HAP-1 (cell line): Measurements from ENCODE around the gene TFAM.
"Not testable (repeated sequence)": the region's sequence is repeated elsewhere in the genome, so short reads cannot be mapped to it uniquely, and the experiment has no call there.

Source experiments
- DNase-seq, 2 experiments: peaks; one replicate each; pipeline ENCODE4 v3.0.0-alpha.2; 2016 to 2020; ENCODE audit warnings: low spot score in 2 of 2
- H3K27me3 ChIP-seq: fragments of 250-450 bp; sonication (Bioruptor Pico); 2 replicates; pipeline ENCODE4 v1.5.1; 2020; ENCODE audit warnings: low read depth, mild to moderate bottlenecking, moderate library complexity
- H3K36me3 ChIP-seq: fragments of 250-450 bp; sonication (Bioruptor Pico); replicated peaks from 2 replicates; pipeline ENCODE4 v1.5.1; 2020; ENCODE audit warnings: mild to moderate bottlenecking
- H3K4me1 ChIP-seq: fragments of 250-450 bp; sonication (Bioruptor Pico); 2 replicates; pipeline ENCODE4 v1.5.1; 2020; ENCODE audit warnings: mild to moderate bottlenecking
- H3K4me3 ChIP-seq: fragments of 250-450 bp; sonication (Bioruptor Pico); 2 replicates; pipeline ENCODE4 v1.5.1; 2020; ENCODE audit warnings: mild to moderate bottlenecking, moderate library complexity
- H3K9me3 ChIP-seq: fragments of 250-450 bp; sonication (Bioruptor Pico); 2 replicates; pipeline ENCODE4 v1.5.1; 2020; ENCODE audit warnings: mild to moderate bottlenecking, moderate library complexity
- in situ Hi-C: fragments of 300-500 bp; cut with MboI; formaldehyde crosslinking; loops from 3 replicates; pipeline ENCODE4 v1.14.3; 2020; ENCODE audit warnings: low sequenced_read_pairs, inconsistent platforms, mixed read lengths

TFAM gene

DNA sequence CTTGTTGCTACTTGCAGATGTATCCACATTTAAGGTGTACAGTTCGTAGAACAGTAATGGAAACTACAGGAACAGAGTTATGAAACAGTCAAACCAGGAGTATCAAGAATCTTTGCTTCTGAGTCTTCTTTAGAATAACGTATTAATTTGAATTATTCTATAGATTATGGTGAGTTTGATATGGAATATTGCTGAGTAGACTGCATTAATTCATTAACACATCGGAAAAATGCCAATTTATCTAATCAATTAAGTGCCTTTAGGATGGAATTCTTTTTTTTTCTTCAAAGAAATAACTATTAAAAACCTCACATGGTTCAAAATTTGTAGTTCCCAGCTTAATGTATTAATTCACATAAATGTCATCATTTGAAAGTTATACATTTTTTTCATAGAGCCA lies 3.8 kb downstream of the TFAM start:
- no peaks in the 10 kb centered on the region for H3K9me3 ChIP-seq
- in situ Hi-C loops, result loop anchor here (10.0 kb wide), 1 partner anchor 84 kb away; no protein-coding TSS in a partner anchor
- peaks cover 70% of the 10 kb centered on the region for H3K36me3 ChIP-seq
- no peaks in the 10 kb centered on the region for H3K27me3 ChIP-seq
- H3K4me1 ChIP-seq, result peaks cover 12% of the 10 kb centered on the region
- DNase-seq, result no peak
- H3K4me3 ChIP-seq, result no peak overlapping the region

GRCh38 chr10:58393317-58393716 lies 8.1 kb downstream of the TFAM start:
- Histone ChIP-seq H3K27me3 (no peaks in the 10 kb centered on the region), H3K4me3 (no peak overlapping the region), H3K4me1 (no peaks in the 10 kb centered on the region; the same call in 1 of the 2 replicates), H3K9me3 (no peaks in the 10 kb centered on the region), H3K36me3 (peaks cover 84% of the 10 kb centered on the region)
- peak; percentile 49 to 75 for DNase-seq
- in situ Hi-C loops, result no loop called here

GRCh38 chr10:58394471-58394870 lies 9.3 kb downstream of the TFAM start:
- Histone ChIP-seq H3K4me1 (no peaks in the 10 kb centered on the region; the same call in 1 of the 2 replicates), H3K36me3 (peaks cover 73% of the 10 kb centered on the region), H3K9me3 (no peaks in the 10 kb centered on the region), H3K27me3 (no peaks in the 10 kb centered on the region), H3K4me3 (no peak overlapping the region)
- DNase-seq, result no peak
- in situ Hi-C loops, result no loop called here

DNA sequence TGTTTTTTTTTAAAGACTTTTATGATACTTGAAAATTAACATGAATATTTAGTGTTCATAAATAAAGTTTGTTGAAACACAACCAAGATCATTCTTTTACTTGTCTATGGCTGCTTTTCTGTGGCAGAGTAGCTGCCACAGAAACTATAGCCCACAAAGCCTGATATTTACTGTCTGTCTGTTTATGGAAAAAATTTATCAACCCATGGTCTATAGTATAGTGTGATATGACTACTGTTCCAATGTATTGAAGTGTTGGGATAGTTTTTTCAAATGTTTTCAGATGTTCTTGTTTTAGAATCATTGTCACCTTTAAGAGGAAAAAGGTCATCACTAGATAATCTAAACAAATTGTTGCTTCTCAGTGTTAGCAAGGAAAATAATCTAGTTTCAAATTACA lies 10.8 kb downstream of the TFAM start:
- Histone ChIP-seq H3K4me3 (no peak overlapping the region), H3K36me3 (peaks cover 57% of the 10 kb centered on the region), H3K9me3 (no peaks in the 10 kb centered on the region), H3K27me3 (no peaks in the 10 kb centered on the region), H3K4me1 (no peaks in the 10 kb centered on the region; the same call in 1 of the 2 replicates)
- in situ Hi-C loops, result no loop called here
- no peak for DNase-seq

DNA sequence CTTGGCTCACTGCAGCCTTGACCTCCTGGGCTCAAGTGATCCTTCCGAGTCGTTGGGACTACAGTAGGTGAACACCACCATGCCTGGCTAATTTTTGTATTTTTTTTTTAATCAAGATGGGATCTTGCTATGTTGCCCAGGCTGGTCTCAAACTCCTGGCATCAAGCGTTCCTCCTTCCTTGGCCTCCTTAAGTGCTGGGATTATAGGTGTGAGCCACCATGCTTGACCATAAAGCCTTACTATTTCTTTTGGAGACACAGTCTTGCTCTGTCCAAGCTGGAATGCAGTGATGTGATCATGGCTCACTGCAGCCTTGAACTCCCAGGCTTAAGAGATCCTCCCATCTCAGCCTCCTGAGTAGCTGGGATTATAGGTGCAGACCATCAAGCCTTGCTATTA lies 12.6 kb downstream of the TFAM start:
- Histone ChIP-seq H3K4me1 (no peaks in the 10 kb centered on the region), H3K36me3 (peaks cover 41% of the 10 kb centered on the region), H3K27me3 (no peaks in the 10 kb centered on the region), H3K4me3 (no peak overlapping the region), H3K9me3 (no peaks in the 10 kb centered on the region)
- DNase-seq, result no peak
- in situ Hi-C loops, result no loop called here

DNA sequence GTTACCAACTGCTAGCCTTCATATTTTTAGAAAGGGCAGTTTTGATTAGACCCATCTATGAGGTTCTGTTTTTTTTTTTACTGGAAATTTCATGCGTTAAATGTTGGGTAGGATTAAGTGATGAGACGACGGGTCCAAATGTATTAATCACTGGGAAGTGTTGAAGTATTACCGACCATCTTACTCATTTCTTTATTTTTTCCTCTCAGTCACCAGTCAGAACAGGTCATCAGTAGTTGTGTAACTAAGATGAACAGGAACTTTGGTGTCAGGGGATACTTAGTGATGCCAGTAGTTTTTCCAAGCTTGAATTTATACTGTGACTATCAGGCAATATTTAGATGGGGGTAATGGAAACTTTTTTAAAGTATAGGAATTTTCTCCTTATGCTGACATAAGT lies 14.2 kb downstream of the TFAM start:
- Histone ChIP-seq H3K36me3 (peaks cover 30% of the 10 kb centered on the region), H3K4me1 (no peaks in the 10 kb centered on the region), H3K4me3 (no peak overlapping the region), H3K9me3 (no peaks in the 10 kb centered on the region), H3K27me3 (no peaks in the 10 kb centered on the region)
- in situ Hi-C loops, result no loop called here
- DNase-seq, result no peak

DNA sequence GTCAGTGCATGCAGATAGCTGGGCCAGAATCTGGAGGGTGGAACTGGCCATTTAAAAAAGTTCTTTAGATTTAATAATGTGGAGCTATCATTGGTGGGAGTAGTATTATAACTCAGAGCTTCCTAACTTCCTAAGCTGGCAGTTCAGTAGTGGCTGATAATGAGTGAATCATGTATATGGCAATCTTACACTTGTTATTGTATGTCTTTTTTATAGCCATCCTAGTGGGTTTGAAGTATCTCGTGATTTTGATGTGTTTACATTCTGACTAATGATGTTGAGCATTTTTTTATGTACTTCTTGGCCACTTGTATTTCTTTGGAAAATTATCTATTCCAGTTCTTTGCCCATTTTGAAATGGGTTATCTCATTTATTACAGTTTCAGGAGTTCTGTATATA lies 15.4 kb downstream of the TFAM start:
- H3K4me1 ChIP-seq, result no peaks in the 10 kb centered on the region
- H3K9me3 ChIP-seq, result no peaks in the 10 kb centered on the region
- no peak for DNase-seq
- peaks cover 20% of the 10 kb centered on the region for H3K36me3 ChIP-seq
- no peak overlapping the region for H3K4me3 ChIP-seq
- in situ Hi-C loops, result loop anchor here (25.0 kb wide), 1 partner anchor 237 kb away; no protein-coding TSS in a partner anchor
- no peaks in the 10 kb centered on the region for H3K27me3 ChIP-seq

DNA sequence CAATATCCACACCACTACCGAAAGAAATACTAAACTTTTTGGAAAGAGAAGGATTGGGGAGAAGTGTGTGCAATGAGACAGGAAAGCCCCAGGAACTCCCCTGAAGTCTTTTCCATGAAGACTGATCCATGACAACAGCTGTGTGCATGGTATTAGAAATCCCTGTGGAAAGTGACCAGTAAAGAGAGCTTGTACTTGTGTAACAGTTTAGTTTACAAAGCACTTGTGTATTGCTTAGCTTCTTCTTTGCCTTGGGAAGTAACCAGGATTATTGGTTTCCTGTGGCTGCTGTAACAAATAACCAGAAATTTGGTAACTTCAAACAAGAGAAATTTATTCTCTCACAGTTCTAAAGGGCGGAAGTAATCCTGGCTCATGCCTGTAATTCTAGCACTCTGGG lies 18.8 kb downstream of the TFAM start:
- no peaks in the 10 kb centered on the region; the same call in 1 of the 2 replicates for H3K4me1 ChIP-seq
- in situ Hi-C loops, result loop anchor here (25.0 kb wide), 1 partner anchor 233 kb away; no protein-coding TSS in a partner anchor
- no peak overlapping the region for H3K4me3 ChIP-seq
- H3K36me3 ChIP-seq, result no peaks in the 10 kb centered on the region
- no peaks in the 10 kb centered on the region for H3K9me3 ChIP-seq
- no peak for DNase-seq
- H3K27me3 ChIP-seq, result no peaks in the 10 kb centered on the region

- no peak for DNase-seq
- no peak overlapping the region for H3K4me3 ChIP-seq
- in situ Hi-C loops, result loop anchor here (25.0 kb wide), 1 partner anchor 227 kb away; no protein-coding TSS in a partner anchor
These were observed 24.9 kb downstream of the TFAM start for GRCh38 chr10:58409956-58410610.

DNA sequence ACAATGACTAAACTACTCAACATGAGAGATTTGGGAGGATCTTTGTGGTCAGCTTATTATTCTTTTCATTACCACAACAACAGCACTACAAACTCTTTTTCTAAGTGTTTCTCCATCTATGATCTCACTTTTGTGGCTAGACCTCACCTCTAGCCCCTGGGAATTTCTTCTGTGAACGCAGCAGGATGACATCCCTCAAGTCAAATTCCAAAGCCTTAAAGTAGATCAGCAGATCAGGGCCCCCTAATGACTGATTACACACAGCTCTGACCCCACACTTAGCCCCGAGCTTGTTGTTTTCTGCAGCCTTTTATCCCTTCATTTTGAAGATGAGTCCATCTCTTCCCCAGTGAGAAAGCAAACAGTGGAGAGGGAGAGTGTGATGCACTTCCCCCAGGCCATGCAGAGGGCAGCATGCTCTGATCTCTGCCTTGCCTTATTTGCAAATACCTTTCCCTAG lies 27.3 kb downstream of the TFAM start:
- no peaks in the 10 kb centered on the region for H3K36me3 ChIP-seq
- H3K4me1 ChIP-seq, result no peaks in the 10 kb centered on the region; the same call in 1 of the 2 replicates
- in situ Hi-C loops, result loop anchor here (25.0 kb wide), 1 partner anchor 225 kb away; no protein-coding TSS in a partner anchor
- H3K9me3 ChIP-seq, result no peaks in the 10 kb centered on the region
- peak; percentile 20 to 24 for DNase-seq
- no peak overlapping the region for H3K4me3 ChIP-seq
- no peaks in the 10 kb centered on the region for H3K27me3 ChIP-seq

More at GRCh38 chr10:58409956-58410610, 24.9 kb downstream of the TFAM start:
- H3K36me3 ChIP-seq, result no peaks in the 10 kb centered on the region
- H3K9me3 ChIP-seq, result no peaks in the 10 kb centered on the region
- H3K27me3 ChIP-seq, result no peaks in the 10 kb centered on the region
- H3K4me1 ChIP-seq, result no peaks in the 10 kb centered on the region; the same call in 1 of the 2 replicates

- Histone ChIP-seq H3K27me3 (no peaks in the 10 kb centered on the region), H3K4me1 (no peaks in the 10 kb centered on the region), H3K4me3 (no peak overlapping the region), H3K36me3 (no peaks in the 10 kb centered on the region), H3K9me3 (no peaks in the 10 kb centered on the region)
- in situ Hi-C loops, result loop anchor here (25.0 kb wide), 1 partner anchor 223 kb away; no protein-coding TSS in a partner anchor
- no peak for DNase-seq
These were observed 29.2 kb downstream of the TFAM start for GRCh38 chr10:58414270-58415041.

- Histone ChIP-seq H3K9me3 (no peaks in the 10 kb centered on the region), H3K4me1 (no peaks in the 10 kb centered on the region), H3K4me3 (no peak overlapping the region), H3K27me3 (no peaks in the 10 kb centered on the region), H3K36me3 (no peaks in the 10 kb centered on the region)
- no peak for DNase-seq
- in situ Hi-C loops, result loop anchor here (25.0 kb wide), 1 partner anchor 222 kb away; no protein-coding TSS in a partner anchor
These were observed 30.5 kb downstream of the TFAM start for GRCh38 chr10:58415757-58416156.

DNA sequence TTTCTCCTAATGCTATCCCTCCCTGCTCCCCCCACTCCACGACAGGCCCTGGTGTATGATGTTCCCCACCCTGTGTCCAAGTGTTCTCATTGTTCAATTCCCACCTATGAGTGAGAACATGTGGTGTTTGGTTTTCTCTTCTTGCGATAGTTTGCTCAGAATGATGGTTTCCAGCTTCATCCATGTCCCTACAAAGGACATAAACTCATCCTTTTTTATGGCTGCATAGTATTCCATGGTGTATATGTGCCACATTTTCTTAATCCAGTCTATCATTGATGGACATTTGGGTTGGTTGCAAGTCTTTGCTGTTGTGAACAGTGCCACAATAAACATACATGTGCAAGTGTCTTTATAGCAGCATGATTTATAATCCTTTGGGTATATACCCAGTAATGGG lies 32.7 kb downstream of the TFAM start:
- not testable (repeated sequence) for H3K4me1 ChIP-seq, H3K36me3 ChIP-seq, DNase-seq, H3K4me3 ChIP-seq, H3K9me3 ChIP-seq, H3K27me3 ChIP-seq
- in situ Hi-C loops, result loop anchor here (25.0 kb wide), 1 partner anchor 219 kb away; no protein-coding TSS in a partner anchor

DNA sequence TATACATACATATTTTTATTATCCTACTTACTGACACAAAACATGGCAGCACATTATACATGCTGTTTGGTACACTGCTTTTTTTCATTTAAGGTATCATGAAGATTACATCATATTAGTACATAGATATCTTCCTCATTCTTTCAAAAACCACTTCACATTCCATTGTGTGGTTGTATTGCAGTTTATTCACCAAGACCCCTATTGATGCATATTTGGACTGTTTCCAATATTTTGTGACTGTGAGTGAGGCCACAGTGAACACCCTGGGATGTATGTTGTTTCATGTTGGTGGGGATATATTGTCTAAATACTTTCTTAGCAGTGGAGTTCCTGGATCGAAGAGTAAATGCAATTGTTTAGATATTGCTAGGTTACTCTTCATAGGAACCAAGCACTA lies 39.0 kb downstream of the TFAM start:
- in situ Hi-C loops, result loop anchor here (25.0 kb wide), 1 partner anchor 213 kb away; no protein-coding TSS in a partner anchor
- DNase-seq, result no peak
- Histone ChIP-seq H3K36me3 (no peaks in the 10 kb centered on the region), H3K4me3 (no peak overlapping the region), H3K4me1 (no peaks in the 10 kb centered on the region), H3K27me3 (no peaks in the 10 kb centered on the region), H3K9me3 (0 out of 2 replicates have a peak, but pooled peaks cover 3% of the 10 kb centered on the region)
